Endothelial cell of umbilical vein (primary cell): ENCODE results near the gene SPTBN4. TPM values are rescaled to one million over a fixed set of nuclear protein-coding genes. Genes with fewer than 3 reads are reported as not detected.

Source experiments
- BruUV-seq: library from RNA; stranded (reverse); fragments of 400-500 nt; replicated peaks from 2 replicates; lab custom pipeline; 2021; lab: Mats Ljungman, UMichigan
- CTCF ChIA-PET: fragments of 300-600, 350-600 bp; sonication (Branson Sonifier 250); formaldehyde crosslinking; loops from one replicate; lab custom pipeline; 2021; ENCODE audit warnings: antibody characterized with exemption, inconsistent platforms; lab: Charles Lee
- POLR2A ChIA-PET: fragments of 300-600, 350-600 bp; sonication (Branson Sonifier 250); formaldehyde crosslinking; loops from one replicate; lab custom pipeline; 2021; ENCODE audit warnings: antibody characterized with exemption, inconsistent platforms; lab: Charles Lee
- DNase-seq: peaks from one replicate; pipeline ENCODE4 v3.0.0-alpha.2; 2011; ENCODE audit warnings: low read depth, low spot score
- FAIRE-seq: peaks from 2 replicates; lab custom pipeline; 2011; peaks lifted over from hg19 to GRCh38; lab: Jason Lieb, UNC
- H2AFZ ChIP-seq: 2 replicates; pipeline ENCODE4 v1.6.0; 2012; ENCODE audit warnings: low read depth, low read length, control low read depth, inconsistent platforms
- H3K27ac ChIP-seq: 2 replicates; pipeline ENCODE4 v1.5.1; 2011; ENCODE audit warnings: low read depth, mild to moderate bottlenecking, control low read depth, low read length, moderate library complexity; ENCODE audit not compliant: insufficient read depth
- H3K27me3 ChIP-seq, 2 experiments: 2 replicates each; pipeline versions ENCODE4 v1.6.0 to v1.6.1; 2011; ENCODE audit warnings: low read length in 2 of 2, mixed read lengths in 1 of 2; ENCODE audit not compliant: control insufficient read depth in 2 of 2, insufficient read depth in 2 of 2
- H3K36me3 ChIP-seq, 2 experiments: 2 replicates in 1 of 2; 3 replicates in 1 of 2; pipeline ENCODE4 v1.5.1; 2011; ENCODE audit warnings: low read length in 2 of 2, mild to moderate bottlenecking in 1 of 2, moderate library complexity in 1 of 2; ENCODE audit not compliant: control insufficient read depth in 2 of 2, insufficient read depth in 2 of 2; ENCODE audit errors: extremely low read depth in 1 of 2
- H3K4me1 ChIP-seq: 3 replicates; pipeline ENCODE4 v1.5.1; 2011; ENCODE audit warnings: mild to moderate bottlenecking, low read length; ENCODE audit not compliant: control insufficient read depth, insufficient read depth; ENCODE audit errors: extremely low read depth
- H3K4me2 ChIP-seq: 2 replicates; pipeline ENCODE4 v1.6.1; 2011; ENCODE audit warnings: low read length, control low read depth, mixed read lengths; ENCODE audit not compliant: insufficient read depth
- H3K4me3 ChIP-seq, 3 experiments: fragments of 200-600 bp in 1 of 3; sonication (generic), shearing (Covaris generic) in 1 of 3; replicated peaks in 1 of 3; 2 replicates each; pipeline ENCODE4 v1.5.1; 2011 to 2016; ENCODE audit warnings: control low read depth in 3 of 3, low read length in 3 of 3, mild to moderate bottlenecking in 2 of 3, inconsistent platforms in 1 of 3, low read depth in 1 of 3, moderate library complexity in 1 of 3; ENCODE audit not compliant: insufficient read depth in 1 of 3
- H3K79me2 ChIP-seq: 2 replicates; pipeline ENCODE4 v1.6.0; 2012; ENCODE audit warnings: low read length, inconsistent platforms; ENCODE audit not compliant: control insufficient read depth, insufficient read depth
- H3K9ac ChIP-seq: replicated peaks from 2 replicates; pipeline ENCODE3; 2011; ENCODE audit warnings: low read length, control low read depth; ENCODE audit not compliant: insufficient read depth; ENCODE audit errors: extremely low read depth
- H3K9me1 ChIP-seq: replicated peaks from 3 replicates; pipeline ENCODE4 v1.6.0; 2011; ENCODE audit warnings: mild to moderate bottlenecking, low read length; ENCODE audit not compliant: control insufficient read depth, insufficient read depth; ENCODE audit errors: extremely low read depth
- H3K9me3 ChIP-seq: replicated peaks from 2 replicates; pipeline ENCODE4 v1.5.1; 2012; ENCODE audit warnings: low read length, inconsistent platforms; ENCODE audit not compliant: control insufficient read depth, insufficient read depth
- H4K20me1 ChIP-seq: replicated peaks from 2 replicates; pipeline ENCODE3; 2011; ENCODE audit warnings: mild to moderate bottlenecking, low read length; ENCODE audit not compliant: control insufficient read depth, insufficient read depth; ENCODE audit errors: extremely low read depth
- CTCF ChIP-seq, 2 donors: IDR thresholded peaks; 1 replicate in 1 of 2; 2 replicates in 1 of 2; pipeline ENCODE4 v1.5.1; 2011; ENCODE audit warnings: low read length in 2 of 2, mild to moderate bottlenecking in 2 of 2, moderate library complexity in 2 of 2, control low read depth in 1 of 2, inconsistent platforms in 1 of 2, low read depth in 1 of 2; ENCODE audit not compliant: insufficient read depth in 1 of 2; ENCODE audit errors: extremely low read depth in 1 of 2
- EZH2 ChIP-seq: IDR thresholded peaks from 2 replicates; pipeline ENCODE4 v1.6.1; 2012; ENCODE audit warnings: borderline replicate concordance, low read depth, mild to moderate bottlenecking, moderate library complexity, low read length, inconsistent platforms; ENCODE audit not compliant: severe bottlenecking
- FOS ChIP-seq: IDR thresholded peaks from 2 replicates; pipeline ENCODE4 v1.6.1; 2011; ENCODE audit warnings: mild to moderate bottlenecking, low read length, moderate library complexity, borderline replicate concordance; ENCODE audit not compliant: insufficient read depth
- GATA2 ChIP-seq: IDR thresholded peaks from 2 replicates; pipeline ENCODE4 v1.7.0; 2011; ENCODE audit warnings: low read depth, mild to moderate bottlenecking, moderate library complexity, mixed read lengths, low read length; ENCODE audit not compliant: insufficient read length, insufficient read depth
- JUN ChIP-seq: IDR thresholded peaks from 2 replicates; pipeline ENCODE4 v1.6.1; 2011; ENCODE audit warnings: borderline replicate concordance, low read depth; ENCODE audit not compliant: insufficient read length, insufficient read depth
- MAX ChIP-seq: IDR thresholded peaks from 2 replicates; pipeline ENCODE4 v1.6.1; 2011; ENCODE audit not compliant: insufficient read depth, insufficient read length
- MYC ChIP-seq: IDR thresholded peaks from one replicate; pipeline ENCODE4 v1.6.1; 2011; ENCODE audit warnings: mild to moderate bottlenecking, low read depth, low read length
- POLR2A ChIP-seq: IDR thresholded peaks from 2 replicates; pipeline ENCODE4 v1.6.1; 2012; ENCODE audit warnings: low read depth, mild to moderate bottlenecking, control low read depth, low read length
- POLR2AphosphoS5 ChIP-seq: IDR thresholded peaks from 2 replicates; pipeline ENCODE4 v1.6.1; 2012; ENCODE audit warnings: low read depth, mild to moderate bottlenecking, control low read depth, low read length, moderate library complexity; ENCODE audit not compliant: insufficient read depth
- dilution Hi-C: fragments of 300-500 bp; cut with MboI; formaldehyde crosslinking; loops from one replicate; pipeline ENCODE4 v1.15.0; 2019; ENCODE audit warnings: low sequenced_read_pairs; ENCODE audit not compliant: extremely low pct_ligation_motif_present
- intact Hi-C: fragments of 100-400 bp; cut with micrococcal nuclease; formaldehyde crosslinking; loops from one replicate; pipeline ENCODE4 v1.10.0; 2022
- polyA plus RNA-seq, 4 experiments: library from polyadenylated mRNA; depleted of rRNA in 3 of 4; stranded (reverse) in 3 of 4; unstranded in 1 of 4; fragments of >200 nt; gene quantifications; 2 replicates each; pipeline versions ENCODE4 v1.2.1 to v1.2.3, GENCODE V29; 2011 to 2012; ENCODE audit warnings: missing spikeins in 1 of 4
- total RNA-seq: library from RNA; stranded (reverse); gene quantifications from 2 replicates; pipeline ENCODE4 v1.2.3, GENCODE V29; 2021

The SPTBN4 gene
- total and polyA plus RNA-seq, 2 donors (not counting 3 experiments of a cell fraction or from before 2014, with no cell fraction given): 0.33 TPM; not detected in 1

- BruUV-seq: no TSS peak
- H3K9me3 ChIP-seq: no peaks in the 10 kb centered on the region
- no peaks in the 10 kb centered on the region for H3K79me2 ChIP-seq
These were observed 119.8 kb downstream of the SPTBN4 start for GRCh38 chr19:40586611-40587010.

More at GRCh38 chr19:40586611-40587010, 119.8 kb downstream of the SPTBN4 start:
- no peak overlapping the region for H2AFZ ChIP-seq
- H3K27me3 ChIP-seq: no peaks in the 10 kb centered on the region
- H3K4me2 ChIP-seq: no peak overlapping the region
- H3K4me3 ChIP-seq: no peak overlapping the region
- no peaks in the 10 kb centered on the region for H3K9me1 ChIP-seq
- no peaks in the 10 kb centered on the region for H4K20me1 ChIP-seq
- ChIA-PET POLR2A (no interaction called here), CTCF (interaction anchor here (1.7 to 2.6 kb wide), 3 partner anchors 9 to 45 kb away, joined by 4 to 8 read pairs (median 7); no protein-coding TSS in a partner anchor)
- no peak for TF ChIP-seq CTCF (IDR thresholded peaks at IDR 0.05; ENCODE audit: extremely low read depth in 1 of 2, insufficient read depth in 1 of 2, low read depth in 1 of 2, low read length in 2 of 2)
- no peak for TF ChIP-seq EZH2
- no peak for TF ChIP-seq POLR2A
- no peak for TF ChIP-seq POLR2AphosphoS5
- TF ChIP-seq GATA2: no peak
- TF ChIP-seq FOS: no peak
- no peak for TF ChIP-seq MAX
- no peak for TF ChIP-seq JUN
- TF ChIP-seq MYC: no peak
- dilution Hi-C loops: no loop called here
- H3K27ac ChIP-seq: no peak overlapping the region
- DNase-seq: no peak
- FAIRE-seq: no peak
- peaks cover 20% of the 10 kb centered on the region for H3K4me1 ChIP-seq
- no peak overlapping the region for H3K9ac ChIP-seq
- intact Hi-C loops: no loop called here
- H3K36me3 ChIP-seq: peaks cover 7 to 8% of the 10 kb centered on the region in 2 experiments
